Heart left ventricle (tissue), 13 donors: ENCODE data around the gene NMS.

Source experiments
- CTCF ChIP-seq, 12 donors: fragments of 200-600 bp; sonication (generic) in 4 of 12; IDR thresholded peaks; one replicate each; pipeline versions ENCODE4 v1.5.0 to v1.8.0; 2018 to 2022; ENCODE audit warnings: antibody characterized with exemption in 12 of 12, mild to moderate bottlenecking in 5 of 12
- POLR2A ChIP-seq, 2 donors: fragments of 450-650 bp; IDR thresholded peaks; one replicate each; pipeline ENCODE4 v1.6.1; 2017; ENCODE audit warnings: antibody characterized with exemption in 2 of 2, mild to moderate bottlenecking in 2 of 2, moderate library complexity in 2 of 2
- donor health status: ischemic (EF 13 %, LVEDD 7.1; RV severe dilation, severe dysfunction).
- donor health status: DM: no; HTN: yes; CAD: no.
- donor health status: DM: no; HTN: no; CAD: no.
- donor health status: ischemic (EF 25% LVEDD 6.9; RV normal size, moderate dysfunction).
- donor health status: ischemic (EF 25% LVEDD 5.7; RV mildly dilated, moderate dysfunction).
- donor health status: ischemic (EF 35%, LVEDD 5.7; RV mildly dilated, moderate dysfunction).
- donor health status: nonischemic (EF 11% LVEDD 7.7; RV severe dilation, severe dysfunction).
- donor health status: DM: yes; HTN: yes; CAD: no.
- donor health status: PGD.
- donor health status: ischemic (EF 29% LVEDD 5.4; RV normal size, mild dysfunction).
- donor health status: nonischemic (EF 23%, LVEDD 6.1; RV moderate dilation, normal function).

- no peak for TF ChIP-seq CTCF (IDR thresholded peaks at IDR 0.05)
- no peak for TF ChIP-seq POLR2A (IDR thresholded peaks at IDR 0.05)
These were observed 43.9 kb upstream of the NMS start for GRCh38 chr2:100426384-100426720.
